GM23248 (cell line): Measurements from ENCODE around the gene RAE1.

Experiments
- EZH2 ChIP-seq: fragments of 200-600 bp; sonication (generic); IDR thresholded peaks from 2 replicates; pipeline ENCODE4 v1.6.1; 2018; ENCODE audit warnings: antibody characterized with exemption, mild to moderate bottlenecking; ENCODE audit not compliant: insufficient read depth, poor library complexity, severe bottlenecking
- EZH2phosphoT487 ChIP-seq: fragments of 200-600 bp; sonication (generic); IDR thresholded peaks from 2 replicates; pipeline ENCODE4 v1.6.1; 2018; ENCODE audit warnings: antibody characterized with exemption, moderate library complexity, mild to moderate bottlenecking, low read depth; ENCODE audit not compliant: insufficient read depth

GRCh38 chr20:57383447-57384347 lies 32.6 kb downstream of the RAE1 start:
- TF ChIP-seq EZH2 (no peak), EZH2phosphoT487 (no peak)
